Activated T-helper 17 cell treated with anti-CD3 and anti-CD28 coated beads, Interleukin-2, amount 50 U/mL, for 72 hours (primary cell): Measurements from ENCODE around the gene GNB1L. TPM values are rescaled to one million over a fixed set of nuclear protein-coding genes. Genes with fewer than 3 reads are reported as not detected.

Experiments used
- ATAC-seq: fragments of 150-1000 bp; cut with Tn5 transposase; replicated peaks from 2 replicates; pipeline ENCODE4 v1.10.0; 2021; ENCODE audit warnings: mild to moderate bottlenecking, moderate library complexity
- H3K27ac Mint-ChIP-seq: one replicate; pipeline ENCODE4 v1.8.0; 2022; ENCODE audit warnings: mixed read lengths
- H3K27me3 Mint-ChIP-seq: one replicate; pipeline ENCODE4 v1.8.0; 2022; ENCODE audit warnings: mixed read lengths
- H3K36me3 Mint-ChIP-seq: one replicate; pipeline ENCODE4 v1.8.0; 2022; ENCODE audit warnings: low read depth, mild to moderate bottlenecking, mixed read lengths
- H3K4me1 Mint-ChIP-seq: one replicate; pipeline ENCODE4 v1.8.0; 2022; ENCODE audit warnings: mixed read lengths
- H3K4me3 Mint-ChIP-seq: one replicate; pipeline ENCODE4 v1.8.0; 2022; ENCODE audit warnings: mild to moderate bottlenecking, mixed read lengths
- H3K9me3 Mint-ChIP-seq: one replicate; pipeline ENCODE4 v1.8.0; 2022; ENCODE audit warnings: mixed read lengths
- total RNA-seq, 2 donors: library from RNA; stranded (reverse); gene quantifications; one replicate each; pipeline ENCODE4 v1.2.3, GENCODE V29; 2022

GNB1L gene
- total RNA-seq, 2 donors from 2014 or later = 10.8 to 14.4 TPM

DNA sequence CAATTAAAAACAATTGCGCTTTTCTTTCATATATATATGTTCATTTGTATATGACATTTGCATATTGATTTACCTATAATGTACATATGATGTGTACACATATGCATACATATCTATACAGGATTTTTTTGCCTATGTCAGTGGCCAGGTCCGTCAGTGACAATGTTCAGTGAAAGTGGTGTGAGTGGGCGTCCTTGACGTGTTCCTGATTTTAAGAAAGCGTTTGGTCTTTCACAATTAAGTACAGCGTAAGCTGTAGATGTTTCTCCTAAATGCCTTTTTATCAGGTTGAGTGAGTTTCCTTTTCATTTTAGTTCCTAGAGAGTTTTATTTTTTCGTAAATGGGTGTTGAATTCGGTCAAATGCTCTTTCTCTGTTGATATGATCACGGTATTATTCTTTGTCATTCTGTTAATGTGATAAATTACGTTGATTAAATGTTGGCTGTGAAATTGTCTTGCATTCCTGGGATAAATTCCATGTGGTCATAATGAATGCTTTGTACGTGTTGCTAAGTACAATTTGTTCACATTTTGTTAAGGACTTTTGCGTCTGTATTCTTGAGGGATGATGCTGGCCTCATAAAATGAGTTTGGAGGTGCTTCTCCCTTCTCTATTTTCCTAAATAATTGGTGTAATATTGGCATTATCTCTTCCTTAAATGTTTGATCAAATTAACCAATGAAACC, 10.6 kb upstream of the GNB1L start:
- H3K4me1 Mint-ChIP-seq = no peaks in the 10 kb centered on the region
- no peaks in the 10 kb centered on the region for H3K9me3 Mint-ChIP-seq
- no peak overlapping the region for H3K4me3 Mint-ChIP-seq
- no peaks in the 10 kb centered on the region for H3K36me3 Mint-ChIP-seq
- ATAC-seq = no peak
- no peak overlapping the region for H3K27ac Mint-ChIP-seq
- no peaks in the 10 kb centered on the region for H3K27me3 Mint-ChIP-seq

DNA sequence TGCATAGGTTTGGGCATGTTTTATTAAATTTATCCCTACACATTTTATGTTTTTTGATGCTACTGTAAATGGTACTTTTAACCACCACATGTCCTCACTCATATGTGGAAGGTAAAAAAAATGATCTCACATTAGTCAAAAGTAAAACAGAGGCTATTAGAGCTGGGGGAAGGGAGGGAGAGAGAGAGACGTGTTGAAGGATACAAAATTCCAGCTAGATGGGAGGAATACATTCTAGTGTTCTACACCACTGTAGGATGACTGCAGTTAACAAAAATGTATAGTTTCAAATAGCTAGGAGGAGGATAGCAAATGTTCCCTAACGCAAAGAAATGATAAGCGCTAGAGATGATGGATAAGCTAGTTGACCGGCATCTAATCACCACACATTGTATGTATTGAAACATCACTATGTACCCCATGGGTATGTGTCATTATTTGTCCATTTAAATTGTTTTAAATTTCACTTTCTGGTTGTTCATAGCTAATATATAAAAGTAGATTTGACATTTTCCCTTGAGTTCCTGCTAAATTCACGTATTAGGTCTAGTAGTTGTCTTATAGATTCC, 9.9 kb upstream of the GNB1L start:
- H3K4me3 Mint-ChIP-seq = no peak overlapping the region
- H3K9me3 Mint-ChIP-seq = no peaks in the 10 kb centered on the region
- H3K27ac Mint-ChIP-seq = no peak overlapping the region
- H3K4me1 Mint-ChIP-seq = no peaks in the 10 kb centered on the region
- no peaks in the 10 kb centered on the region for H3K36me3 Mint-ChIP-seq
- ATAC-seq = no peak
- no peaks in the 10 kb centered on the region for H3K27me3 Mint-ChIP-seq

DNA sequence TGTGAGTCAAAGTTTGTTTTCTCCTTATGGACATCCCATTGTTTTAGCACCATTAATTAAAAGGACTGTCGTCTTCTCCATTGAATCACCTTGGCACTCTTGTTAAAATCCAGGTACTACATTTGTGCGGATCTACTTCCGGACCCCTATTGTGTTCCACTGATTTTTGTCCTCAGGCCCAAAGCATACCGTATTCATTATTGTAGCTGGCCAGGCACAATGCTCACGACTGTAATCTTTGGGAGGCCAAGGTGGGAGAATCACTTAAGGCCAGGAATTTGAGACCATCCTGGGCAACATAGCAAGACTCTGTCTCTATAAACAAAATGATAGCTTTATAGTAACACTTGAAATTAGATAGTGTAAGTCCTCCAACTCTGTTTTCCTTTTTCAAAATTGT, 8.9 kb upstream of the GNB1L start:
- H3K36me3 Mint-ChIP-seq = no peaks in the 10 kb centered on the region
- no peak overlapping the region for H3K4me3 Mint-ChIP-seq
- no peak overlapping the region for H3K27ac Mint-ChIP-seq
- H3K9me3 Mint-ChIP-seq = no peaks in the 10 kb centered on the region
- H3K27me3 Mint-ChIP-seq = no peaks in the 10 kb centered on the region
- no peaks in the 10 kb centered on the region for H3K4me1 Mint-ChIP-seq
- no peak for ATAC-seq

DNA sequence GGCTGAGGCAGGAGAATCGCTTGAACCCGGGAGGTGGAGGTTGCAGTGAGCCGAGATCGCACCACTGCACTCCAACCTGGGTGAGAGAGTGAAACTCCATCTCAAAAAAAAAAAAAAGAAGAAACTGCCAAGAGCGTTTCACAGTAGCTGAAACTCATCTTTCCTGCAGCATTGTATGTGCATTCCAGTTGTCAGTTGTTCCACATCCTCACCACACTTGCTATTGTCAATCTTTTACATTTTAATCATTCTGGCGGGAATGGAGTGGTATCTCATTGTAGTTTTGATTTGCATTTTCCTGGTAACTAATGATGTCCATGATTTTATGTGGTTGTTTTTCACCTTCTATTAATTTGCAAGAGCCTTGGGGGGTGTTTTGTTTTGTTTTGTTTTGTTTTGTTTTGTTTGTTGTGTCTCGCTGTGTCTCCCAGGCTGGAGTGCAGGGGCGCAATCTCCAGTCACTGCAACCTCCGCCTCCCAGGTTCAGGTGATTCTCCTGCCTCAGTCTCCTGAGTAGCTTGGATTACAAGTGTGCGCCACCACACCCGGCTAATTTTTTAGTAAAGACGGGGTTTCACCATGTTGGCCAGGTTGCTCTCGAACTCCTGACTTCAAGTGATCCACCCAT, 8.1 kb upstream of the GNB1L start:
- H3K27ac Mint-ChIP-seq = no peak overlapping the region
- H3K36me3 Mint-ChIP-seq = no peaks in the 10 kb centered on the region
- no peak overlapping the region for H3K4me3 Mint-ChIP-seq
- ATAC-seq = no peak
- H3K27me3 Mint-ChIP-seq = no peaks in the 10 kb centered on the region
- peaks cover 1% of the 10 kb centered on the region for H3K4me1 Mint-ChIP-seq
- H3K9me3 Mint-ChIP-seq = no peaks in the 10 kb centered on the region

DNA sequence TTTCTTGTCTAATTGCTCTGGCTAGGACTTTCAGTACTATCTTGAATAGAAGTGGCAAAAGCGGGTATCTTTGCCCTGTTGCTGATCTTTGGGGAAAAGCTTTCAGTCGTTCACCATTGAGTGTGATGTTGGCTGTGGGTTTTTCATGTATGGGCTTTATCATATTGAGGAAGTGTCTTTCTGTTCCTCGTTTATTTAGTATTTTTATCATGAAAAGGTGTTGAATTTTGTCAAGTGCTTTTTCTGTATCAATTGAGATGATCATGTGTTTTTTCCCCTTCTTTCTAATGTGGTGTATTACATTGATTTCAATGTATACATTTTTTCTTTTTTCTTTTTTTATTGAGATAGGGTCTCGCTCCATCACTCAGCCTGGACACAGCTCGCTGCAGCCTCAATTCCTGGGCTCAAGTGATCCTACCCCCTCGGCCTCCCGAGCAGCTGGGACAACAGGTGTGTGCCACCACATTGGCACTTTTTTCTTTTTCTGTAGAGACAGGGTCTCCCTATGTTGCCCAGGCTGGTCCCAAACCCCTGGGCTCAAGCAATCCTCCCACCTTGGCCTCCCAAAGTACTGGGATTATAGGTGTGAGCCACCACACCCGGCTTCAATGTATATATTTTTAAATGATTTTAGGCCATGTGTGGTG, 5.3 kb upstream of the GNB1L start:
- Mint-ChIP-seq H3K36me3 (no peaks in the 10 kb centered on the region), H3K27ac (peak overlapping the region; percentile 36), H3K4me3 (no peak overlapping the region), H3K4me1 (peaks cover 12% of the 10 kb centered on the region), H3K27me3 (no peaks in the 10 kb centered on the region), H3K9me3 (no peaks in the 10 kb centered on the region)
- ATAC-seq = no peak

DNA sequence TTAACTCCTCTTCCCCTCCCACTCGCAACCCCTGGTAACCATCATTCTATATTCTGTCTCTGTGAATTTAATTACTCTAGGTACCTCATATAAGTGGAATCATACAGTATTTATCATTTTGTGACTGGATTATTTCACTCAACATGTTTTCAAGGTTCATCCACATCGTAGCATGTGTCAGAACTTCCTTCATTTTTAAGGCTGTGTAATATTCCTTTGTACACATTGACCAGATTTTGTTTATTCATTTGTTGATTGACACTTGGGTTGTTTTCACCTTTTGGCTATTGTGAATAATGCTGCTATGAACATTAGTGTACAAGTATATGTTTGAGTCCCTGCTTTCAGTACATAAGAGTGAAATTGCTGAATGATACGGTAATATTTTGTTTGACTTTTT, 2.7 kb upstream of the GNB1L start:
- Mint-ChIP-seq H3K27ac (peak overlapping the region; percentile 96), H3K36me3 (peaks cover 10% of the 10 kb centered on the region), H3K27me3 (no peaks in the 10 kb centered on the region), H3K9me3 (no peaks in the 10 kb centered on the region), H3K4me1 (peaks cover 27% of the 10 kb centered on the region), H3K4me3 (peak overlapping the region; percentile 97)
- ATAC-seq = no peak

DNA sequence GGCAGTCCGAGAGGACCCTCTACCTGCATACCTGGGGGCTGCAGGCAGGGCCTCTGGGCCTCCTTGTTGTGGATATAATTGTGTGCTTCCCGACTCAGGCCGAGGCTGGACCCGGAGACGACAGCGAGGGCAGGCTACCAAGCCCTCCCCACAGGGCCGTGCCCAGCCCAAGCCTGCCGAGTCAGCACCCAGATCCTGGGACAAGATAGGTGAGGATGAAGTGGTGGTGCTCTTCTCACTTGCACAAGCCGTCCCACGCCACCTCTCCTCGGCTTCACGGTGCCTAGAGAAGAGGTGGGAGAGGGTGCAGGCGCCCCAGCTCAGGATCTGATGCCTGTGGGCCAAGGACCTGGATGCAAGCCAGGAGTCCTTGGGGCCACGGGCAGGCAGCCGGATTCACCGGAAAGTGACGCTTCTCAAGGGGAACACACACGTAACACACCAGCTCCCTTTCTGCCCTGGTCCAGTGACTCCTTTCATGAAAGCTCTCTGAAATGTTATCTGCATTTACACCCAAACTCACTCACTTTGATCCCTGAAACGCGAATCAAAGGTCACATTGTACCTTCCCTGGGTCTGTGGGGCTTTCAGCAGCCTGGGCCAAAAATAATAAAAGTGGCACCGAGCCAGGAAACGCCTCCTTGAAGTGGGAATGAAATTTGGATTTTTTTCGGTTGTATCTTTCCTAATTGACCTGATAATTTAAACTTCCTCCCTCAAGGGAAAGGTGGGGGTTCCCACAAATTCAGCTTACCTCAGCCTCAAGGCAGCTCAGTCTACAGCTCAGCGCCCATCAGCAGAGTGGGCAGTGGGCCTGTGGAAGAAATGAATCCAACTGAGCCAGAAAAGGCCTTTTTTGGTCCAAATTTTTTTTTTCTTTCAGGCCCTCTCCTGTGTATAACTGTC, 1.1 kb upstream of the GNB1L start:
- Mint-ChIP-seq H3K4me3 (peak overlapping the region; percentile 97), H3K36me3 (peaks cover 19% of the 10 kb centered on the region), H3K27me3 (no peaks in the 10 kb centered on the region), H3K9me3 (no peaks in the 10 kb centered on the region), H3K27ac (peak overlapping the region; percentile 96), H3K4me1 (peaks cover 28% of the 10 kb centered on the region)
- peak; percentile 47 for ATAC-seq

DNA sequence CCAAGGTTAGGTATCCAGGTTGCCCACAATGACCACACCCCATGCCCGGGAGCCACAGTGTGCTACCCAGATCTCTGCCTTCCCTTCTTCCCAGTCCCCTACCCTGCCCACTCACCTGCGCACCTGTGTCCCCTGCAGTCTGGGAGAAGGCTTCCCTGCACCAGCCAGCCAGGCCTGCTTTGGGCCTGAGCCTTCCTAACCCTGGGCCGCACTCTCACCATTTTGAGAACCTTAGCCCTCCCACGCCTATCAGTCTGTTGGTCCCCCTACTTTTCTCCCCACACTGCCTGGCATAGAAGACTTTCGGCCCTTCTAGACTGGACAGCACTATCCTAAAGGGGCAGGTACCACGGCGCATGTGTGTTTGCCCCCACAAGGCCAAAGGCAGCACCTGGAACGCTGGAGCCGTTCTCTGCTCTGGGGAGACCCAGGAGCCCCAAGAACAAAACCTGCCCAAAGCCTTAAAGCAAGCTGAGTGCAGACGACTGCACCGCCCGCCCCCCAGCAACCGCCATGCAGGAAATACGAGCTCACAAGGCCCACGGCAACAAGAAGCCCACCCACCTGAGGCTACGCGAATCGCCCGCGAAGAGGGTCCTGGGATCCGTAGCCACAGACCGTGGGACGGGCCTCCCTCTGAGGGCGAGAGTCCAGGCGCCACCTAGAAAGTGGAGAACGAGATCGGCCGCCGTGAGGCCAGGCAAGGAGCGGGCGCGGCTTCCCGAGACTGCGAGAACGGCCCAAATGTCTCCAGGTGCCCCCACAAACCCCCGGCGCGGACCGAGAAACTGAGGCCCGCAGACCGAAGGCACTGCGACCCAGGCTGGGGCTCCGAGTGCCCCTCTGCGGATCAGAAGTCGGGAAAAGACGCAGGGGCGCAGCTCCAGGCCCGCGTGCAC, 546 bp downstream of the GNB1L start:
- peak overlapping the region; percentile 97 for H3K4me3 Mint-ChIP-seq
- H3K27ac Mint-ChIP-seq = peak overlapping the region; percentile 96
- H3K36me3 Mint-ChIP-seq = peaks cover 29% of the 10 kb centered on the region
- no peak for ATAC-seq
- no peaks in the 10 kb centered on the region for H3K27me3 Mint-ChIP-seq
- H3K4me1 Mint-ChIP-seq = peaks cover 32% of the 10 kb centered on the region
- no peaks in the 10 kb centered on the region for H3K9me3 Mint-ChIP-seq

DNA sequence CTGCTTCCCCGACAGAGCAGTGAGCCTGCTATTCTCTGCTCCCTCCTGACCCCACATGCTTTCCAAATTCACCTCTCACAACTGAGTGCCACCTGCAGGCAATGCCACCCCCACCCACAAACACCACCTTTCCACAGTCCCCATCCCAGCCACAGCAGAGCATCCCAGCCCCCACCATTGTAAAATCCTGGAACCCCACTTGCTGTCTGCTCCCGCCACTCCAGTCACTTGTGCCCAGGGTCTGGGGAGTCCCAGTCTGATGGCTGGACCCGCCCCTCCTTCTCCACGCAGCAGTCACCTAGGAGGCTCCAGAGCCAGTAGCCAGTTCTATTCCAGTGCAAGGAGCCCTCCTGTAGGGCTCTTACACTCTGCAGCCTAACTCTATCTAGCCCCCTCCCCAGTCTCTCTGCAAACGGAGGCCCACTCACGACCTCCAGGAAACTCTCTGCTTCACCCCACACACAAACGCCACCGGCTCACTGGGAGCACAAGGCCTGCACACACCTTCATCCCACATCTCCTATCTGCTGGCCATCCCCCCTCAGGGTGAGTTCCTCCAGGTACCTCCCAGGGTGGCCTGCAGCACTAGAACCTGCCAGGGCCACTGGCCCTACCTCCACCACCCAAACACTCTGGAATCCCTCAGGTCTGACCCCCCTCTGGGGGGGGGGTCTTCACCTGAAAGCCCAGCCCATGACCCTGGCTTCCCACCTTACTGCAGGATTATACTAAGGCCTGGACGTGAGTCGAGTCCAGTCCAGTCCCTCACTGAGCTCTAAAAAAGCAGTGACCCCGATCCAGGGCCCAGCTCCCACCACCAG, 1.4 kb downstream of the GNB1L start:
- H3K27me3 Mint-ChIP-seq = no peaks in the 10 kb centered on the region
- no peak for ATAC-seq
- peak overlapping the region; percentile 96 for H3K27ac Mint-ChIP-seq
- H3K9me3 Mint-ChIP-seq = no peaks in the 10 kb centered on the region
- H3K4me1 Mint-ChIP-seq = peaks cover 32% of the 10 kb centered on the region
- H3K36me3 Mint-ChIP-seq = peaks cover 29% of the 10 kb centered on the region
- peak overlapping the region; percentile 97 for H3K4me3 Mint-ChIP-seq

DNA sequence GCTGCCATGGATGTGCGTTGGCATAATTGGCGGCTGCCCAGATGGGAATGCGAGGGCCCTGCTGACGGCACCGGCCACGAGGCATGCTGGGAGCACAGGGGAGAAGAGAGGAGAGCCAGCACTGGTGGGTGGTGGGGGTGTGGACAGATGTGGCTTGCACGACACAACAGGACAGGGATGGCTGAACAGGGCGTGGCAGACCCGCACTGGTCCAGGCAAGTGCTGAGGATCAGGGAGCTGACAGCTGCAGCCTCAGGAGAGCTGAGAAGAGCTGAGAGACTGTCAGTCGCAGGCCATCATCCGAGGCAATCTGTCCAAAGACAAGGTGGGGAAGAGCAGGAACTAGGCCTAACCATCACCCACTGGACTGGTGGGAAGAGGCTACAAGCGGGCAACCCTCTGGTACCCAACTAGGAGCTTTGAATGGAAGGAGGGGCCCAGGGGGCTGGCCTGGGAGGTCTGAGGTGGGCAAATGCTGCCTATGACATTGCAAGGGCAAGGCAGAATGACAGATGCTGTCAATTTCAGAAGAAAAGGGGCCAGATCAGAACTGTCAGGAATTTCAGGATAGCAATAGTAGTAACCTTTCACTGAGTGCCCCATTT, 2.4 kb downstream of the GNB1L start:
- Mint-ChIP-seq H3K27ac (no peak overlapping the region), H3K9me3 (no peaks in the 10 kb centered on the region), H3K36me3 (peaks cover 29% of the 10 kb centered on the region), H3K27me3 (no peaks in the 10 kb centered on the region), H3K4me3 (peak overlapping the region; percentile 97), H3K4me1 (peaks cover 27% of the 10 kb centered on the region)
- no peak for ATAC-seq

DNA sequence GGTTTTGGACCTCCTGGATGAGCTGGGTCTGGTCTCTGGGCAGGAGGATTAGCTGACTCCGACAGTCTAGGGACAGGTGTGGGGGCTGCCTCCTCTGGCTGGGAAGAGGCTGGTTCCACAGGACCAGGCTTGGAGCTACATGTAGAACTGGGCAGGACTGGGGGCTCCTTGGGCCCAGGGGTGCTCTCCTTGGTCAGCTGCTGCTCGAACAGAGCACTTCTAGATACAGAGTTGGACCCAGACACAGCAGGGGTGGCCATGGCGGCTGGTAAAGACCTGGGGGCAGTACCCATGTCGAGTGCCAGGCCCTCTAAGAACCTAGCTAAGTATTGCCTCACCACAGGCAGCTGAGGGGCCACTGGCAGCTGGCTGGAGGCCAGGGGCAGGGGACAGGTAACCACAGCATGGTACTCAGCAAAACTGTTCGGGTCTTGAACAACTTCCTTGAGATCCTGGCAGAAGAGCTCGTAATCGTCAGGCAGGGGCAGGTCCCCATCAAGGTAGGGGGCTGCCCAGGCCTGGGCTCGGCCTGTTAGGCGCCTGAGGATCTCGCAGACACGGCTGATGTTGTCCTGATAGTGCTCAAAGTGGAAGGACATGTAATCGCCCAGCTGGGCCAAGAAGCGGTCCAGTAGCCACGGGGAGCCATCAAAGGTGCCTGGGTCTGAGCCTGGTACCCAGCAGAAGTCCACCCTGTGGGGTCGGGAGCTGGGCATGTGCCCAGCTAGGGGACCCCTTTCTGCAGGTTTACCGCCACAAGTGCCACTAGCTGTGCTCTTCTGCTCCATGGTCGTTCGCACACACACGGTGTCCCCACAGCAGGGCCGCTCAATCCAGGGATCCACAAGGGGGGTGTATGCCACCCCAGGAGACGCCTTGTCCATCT, 3.1 kb downstream of the GNB1L start:
- H3K27me3 Mint-ChIP-seq = no peaks in the 10 kb centered on the region
- H3K4me3 Mint-ChIP-seq = peak overlapping the region; percentile 97
- no peaks in the 10 kb centered on the region for H3K9me3 Mint-ChIP-seq
- no peak for ATAC-seq
- H3K27ac Mint-ChIP-seq = no peak overlapping the region
- H3K4me1 Mint-ChIP-seq = peaks cover 21% of the 10 kb centered on the region
- H3K36me3 Mint-ChIP-seq = peaks cover 29% of the 10 kb centered on the region

DNA sequence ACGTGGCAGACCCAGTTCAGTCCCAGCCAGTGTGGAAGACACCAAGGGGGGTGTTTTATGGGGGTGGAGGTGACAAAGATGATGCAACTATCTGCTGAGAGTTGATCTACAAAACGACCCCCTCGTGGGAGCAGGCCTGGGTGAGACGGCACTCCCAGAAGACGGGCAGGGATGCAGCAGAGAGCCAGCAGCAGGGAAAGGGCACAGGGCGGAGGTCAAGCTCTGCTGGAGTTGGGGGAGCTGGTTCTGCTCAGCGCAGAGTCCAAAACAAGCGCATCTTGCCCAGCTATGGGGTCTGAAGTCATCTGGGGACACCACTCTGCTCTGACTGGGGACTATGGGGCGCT, 3.9 kb downstream of the GNB1L start:
- H3K27ac Mint-ChIP-seq = peak overlapping the region; percentile 59

More for the DNA sequence above, 3.9 kb downstream of the GNB1L start:
- H3K4me3 Mint-ChIP-seq = no peak overlapping the region
- H3K36me3 Mint-ChIP-seq = peaks cover 29% of the 10 kb centered on the region
- peaks cover 21% of the 10 kb centered on the region for H3K4me1 Mint-ChIP-seq
- no peaks in the 10 kb centered on the region for H3K27me3 Mint-ChIP-seq
- no peak for ATAC-seq
- no peaks in the 10 kb centered on the region for H3K9me3 Mint-ChIP-seq
